Omental fat pad (tissue), 4 donors: Measurements from ENCODE around the gene CELF2. TPM values are rescaled to one million over a fixed set of nuclear protein-coding genes. Genes with fewer than 3 reads are reported as not detected.

Experiments used
- ATAC-seq: fragments of 150-250 bp; one replicate; pipeline ENCODE4 v1.9.1; 2016; ENCODE audit warnings: mild to moderate bottlenecking, moderate library complexity; ENCODE audit not compliant: low FRiP score
- DNase-seq: peaks from one replicate; pipeline ENCODE4 v3.0.0-alpha.2; 2019; ENCODE audit warnings: low spot score
- CTCF ChIP-seq, 3 donors: fragments of 450-650 bp; IDR thresholded peaks; one replicate each; pipeline ENCODE4 v1.5.1; 2016 to 2017; ENCODE audit warnings: antibody characterized with exemption in 3 of 3, mild to moderate bottlenecking in 3 of 3, moderate library complexity in 2 of 3
- total RNA-seq, 4 donors: library from RNA; depleted of rRNA; stranded (reverse); fragments of >200 nt; gene quantifications; one replicate each; pipeline ENCODE4 v1.1.0, GENCODE V29; 2016

The CELF2 gene
- total RNA-seq, 4 donors from 2014 or later: 81.7 to 116 (median 104) TPM

GRCh38 chr10:11189582-11190376, 172.1 kb downstream of the CELF2 start:
- ATAC-seq (no peak), DNase-seq (no peak)
- no peak for TF ChIP-seq CTCF (IDR thresholded peaks at IDR 0.05)

- ATAC-seq (no peak), DNase-seq (no peak)
- no peak for TF ChIP-seq CTCF (IDR thresholded peaks at IDR 0.05)
Observed at GRCh38 chr10:11191190-11191589, 173.5 kb downstream of the CELF2 start.

- no peak for TF ChIP-seq CTCF (IDR thresholded peaks at IDR 0.05)
- DNase-seq: no peak
- no peak for ATAC-seq
Observed at GRCh38 chr10:11191678-11192077, 174.0 kb downstream of the CELF2 start.

- TF ChIP-seq CTCF (IDR thresholded peaks at IDR 0.05): no peak
- DNase-seq (no peak), ATAC-seq (no peak)
Observed at GRCh38 chr10:11192304-11193000, 174.8 kb downstream of the CELF2 start.

- no peak for TF ChIP-seq CTCF (IDR thresholded peaks at IDR 0.05)
- DNase-seq (no peak), ATAC-seq (no peak)
Observed at GRCh38 chr10:11193001-11193551, 175.4 kb downstream of the CELF2 start.

GRCh38 chr10:11194859-11195586, 177.4 kb downstream of the CELF2 start:
- DNase-seq (no peak), ATAC-seq (no peak)
- TF ChIP-seq CTCF (IDR thresholded peaks at IDR 0.05): no peak
